ENCODE results near the gene C1orf87.

DNA sequence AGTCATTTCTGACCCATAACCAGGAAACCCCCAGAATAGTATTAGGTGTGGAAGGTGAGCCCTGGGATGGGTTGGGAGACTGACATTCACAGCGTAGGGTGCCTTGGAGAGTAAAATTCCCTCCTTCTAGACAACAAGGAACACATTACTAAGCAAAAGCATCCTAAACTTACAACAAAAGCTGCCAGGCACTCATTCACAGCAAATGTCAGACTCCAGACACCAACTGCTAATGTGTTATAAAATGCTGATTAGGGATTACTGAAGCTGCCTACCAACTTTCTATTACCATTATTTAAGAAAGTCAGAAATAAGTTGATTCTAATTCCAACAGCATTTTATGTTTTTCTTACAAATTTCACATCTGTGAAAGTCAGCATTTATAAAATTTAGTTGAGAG lies 40.0 kb upstream of the C1orf87 start:
- no peak for TF ChIP-seq POLR2AphosphoS5 (IDR thresholded peaks at IDR 0.05; ENCODE audit: low read depth, low read length)
- TF ChIP-seq POLR2A (IDR thresholded peaks at IDR 0.05; ENCODE audit: low read depth, low read length): no peak
- TF ChIP-seq TAF1 (IDR thresholded peaks at IDR 0.05; ENCODE audit: low read depth, low read length): no peak

All from GM12891 (cell line).